ENCODE results near the gene PRICKLE2.

DNA sequence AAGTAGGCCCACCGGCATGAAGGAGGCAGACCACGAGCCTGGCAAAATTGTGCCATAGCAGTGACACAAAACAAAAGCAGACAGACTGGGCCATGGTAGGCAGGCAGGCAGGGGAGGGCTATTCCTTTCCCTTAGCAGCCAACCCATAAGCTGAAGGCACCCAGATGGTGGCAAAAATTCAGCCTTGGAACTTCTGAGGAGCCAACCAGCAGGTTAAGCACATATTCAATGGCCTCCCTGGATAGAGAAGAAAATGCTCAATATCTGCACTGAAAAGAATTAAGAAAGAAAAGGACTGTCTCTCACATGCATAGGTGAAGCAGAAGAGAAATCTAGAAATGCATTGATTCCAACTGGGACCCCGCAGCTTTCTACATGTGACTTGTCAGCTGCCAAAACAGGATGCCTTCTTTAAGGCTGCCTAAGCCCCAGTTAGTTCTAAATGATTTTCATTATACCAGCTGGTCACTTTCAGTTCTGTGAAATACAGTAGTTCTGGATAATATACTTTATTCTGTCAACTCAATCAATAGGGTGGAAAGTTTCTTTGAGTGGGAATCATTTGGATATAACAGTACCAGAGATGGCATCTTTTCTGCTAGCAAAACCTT is 2.7 kb downstream of the PRICKLE2 start:
- TF ChIP-seq, protein P1, sequence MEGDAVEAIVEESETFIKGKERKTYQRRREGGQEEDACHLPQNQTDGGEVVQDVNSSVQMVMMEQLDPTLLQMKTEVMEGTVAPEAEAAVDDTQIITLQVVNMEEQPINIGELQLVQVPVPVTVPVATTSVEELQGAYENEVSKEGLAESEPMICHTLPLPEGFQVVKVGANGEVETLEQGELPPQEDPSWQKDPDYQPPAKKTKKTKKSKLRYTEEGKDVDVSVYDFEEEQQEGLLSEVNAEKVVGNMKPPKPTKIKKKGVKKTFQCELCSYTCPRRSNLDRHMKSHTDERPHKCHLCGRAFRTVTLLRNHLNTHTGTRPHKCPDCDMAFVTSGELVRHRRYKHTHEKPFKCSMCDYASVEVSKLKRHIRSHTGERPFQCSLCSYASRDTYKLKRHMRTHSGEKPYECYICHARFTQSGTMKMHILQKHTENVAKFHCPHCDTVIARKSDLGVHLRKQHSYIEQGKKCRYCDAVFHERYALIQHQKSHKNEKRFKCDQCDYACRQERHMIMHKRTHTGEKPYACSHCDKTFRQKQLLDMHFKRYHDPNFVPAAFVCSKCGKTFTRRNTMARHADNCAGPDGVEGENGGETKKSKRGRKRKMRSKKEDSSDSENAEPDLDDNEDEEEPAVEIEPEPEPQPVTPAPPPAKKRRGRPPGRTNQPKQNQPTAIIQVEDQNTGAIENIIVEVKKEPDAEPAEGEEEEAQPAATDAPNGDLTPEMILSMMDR (IDR thresholded peaks at IDR 0.05; ENCODE audit: low read length), result no peak
- TF ChIP-seq EZH2 (optimal IDR thresholded peaks at IDR 0.05; ENCODE audit: low read depth, low read length), result no peak

All from MM.1S (cell line).